Measurements from ENCODE around the gene KLF15.

The KLF15 gene

DNA sequence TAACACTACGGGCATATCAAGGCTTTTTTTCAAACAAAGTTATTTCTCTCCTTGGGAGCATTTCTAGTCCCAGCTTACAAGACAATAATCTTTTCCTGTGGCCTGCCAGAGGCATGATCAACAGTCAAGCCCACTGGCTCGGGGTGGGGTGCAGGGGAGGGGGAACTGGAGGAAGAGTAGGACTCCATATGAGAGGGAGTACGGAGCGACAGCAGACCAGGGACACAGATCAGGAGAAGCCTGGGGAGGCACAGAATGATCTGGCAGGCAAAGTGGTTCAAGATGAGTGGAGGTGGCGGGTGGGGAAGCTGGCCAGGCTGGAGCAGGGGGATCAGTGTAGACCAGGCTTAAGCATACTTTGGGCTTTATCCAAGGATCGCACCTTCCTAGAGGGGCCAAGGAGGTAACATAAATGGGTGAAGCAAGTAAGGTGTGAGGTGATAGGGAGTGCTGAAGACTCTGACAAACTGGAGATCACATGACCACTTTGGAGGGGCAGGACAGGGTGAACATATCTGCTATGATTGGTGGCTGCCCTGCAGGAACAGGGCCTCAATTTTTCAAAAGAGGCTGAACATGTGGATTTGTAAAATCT is 37.4 kb downstream of the KLF15 start:
- DNase-seq = no peak

DNA sequence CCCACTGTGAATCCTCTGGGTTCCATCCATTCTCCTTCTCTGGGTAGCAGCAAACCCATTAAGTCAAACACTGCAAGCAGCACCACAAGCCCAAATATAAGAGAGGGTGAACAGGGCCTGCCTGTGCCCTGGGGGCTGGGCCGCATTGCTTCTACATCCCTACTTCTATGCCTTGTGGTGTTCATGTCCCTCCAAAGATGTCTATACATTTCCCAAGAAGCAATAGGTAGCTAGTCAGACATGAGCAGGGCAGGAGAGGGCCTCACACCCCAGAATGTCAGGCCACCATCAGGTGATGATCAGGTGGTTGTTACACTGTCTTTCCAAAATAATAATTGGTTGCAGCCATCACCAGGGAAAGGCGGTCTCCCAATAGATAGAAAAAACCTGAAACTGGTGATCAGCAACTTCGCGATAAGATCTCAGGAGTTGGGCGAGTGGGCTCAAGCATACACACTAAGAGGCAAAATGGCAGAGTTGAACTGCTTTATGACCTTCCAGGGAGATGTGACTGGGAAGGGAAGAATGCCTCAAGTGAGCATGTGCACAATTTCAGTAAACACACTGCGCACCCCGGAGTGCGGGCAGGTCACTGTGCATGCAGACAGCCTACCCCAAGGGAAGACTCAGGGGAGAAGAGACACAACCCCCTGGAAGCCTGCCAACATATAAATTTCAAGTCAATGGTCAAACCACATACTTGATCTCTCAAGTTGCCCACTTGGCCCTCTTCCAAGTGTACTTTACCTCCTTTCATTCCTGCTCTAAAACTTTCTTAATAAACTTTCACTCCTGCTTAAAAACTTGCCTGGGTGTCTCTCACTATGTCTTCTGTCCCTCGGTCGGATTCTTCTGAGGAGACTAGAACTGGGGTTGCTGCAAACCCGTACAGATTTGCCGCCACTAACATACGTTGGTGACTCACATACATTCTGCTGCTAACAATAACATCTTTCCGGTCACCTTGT is 39.9 kb downstream of the KLF15 start:
- DNase-seq = no peak

DNA sequence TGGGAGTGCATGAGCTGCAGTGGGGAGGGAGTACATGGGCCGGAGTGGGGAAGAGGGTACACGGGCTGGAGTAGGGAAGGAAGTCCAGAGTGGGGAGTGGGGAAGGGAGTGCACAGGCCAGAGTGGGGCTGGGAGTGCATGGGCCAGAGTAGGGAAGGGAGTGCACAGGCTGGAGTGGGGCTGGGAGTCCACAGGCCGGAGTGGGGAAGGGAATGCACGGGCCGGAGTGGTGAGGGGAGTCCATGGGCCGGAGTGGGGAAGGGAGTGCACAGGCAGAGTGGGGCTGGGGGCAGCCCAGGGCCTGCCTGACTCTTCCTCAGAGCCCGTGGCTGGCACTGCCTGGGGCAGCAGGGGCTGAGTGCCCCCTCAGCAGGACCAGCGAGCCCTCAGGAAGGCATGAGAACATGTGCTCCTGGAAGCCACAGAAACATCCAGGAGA is 40.7 kb downstream of the KLF15 start:
- no peak for DNase-seq

DNA sequence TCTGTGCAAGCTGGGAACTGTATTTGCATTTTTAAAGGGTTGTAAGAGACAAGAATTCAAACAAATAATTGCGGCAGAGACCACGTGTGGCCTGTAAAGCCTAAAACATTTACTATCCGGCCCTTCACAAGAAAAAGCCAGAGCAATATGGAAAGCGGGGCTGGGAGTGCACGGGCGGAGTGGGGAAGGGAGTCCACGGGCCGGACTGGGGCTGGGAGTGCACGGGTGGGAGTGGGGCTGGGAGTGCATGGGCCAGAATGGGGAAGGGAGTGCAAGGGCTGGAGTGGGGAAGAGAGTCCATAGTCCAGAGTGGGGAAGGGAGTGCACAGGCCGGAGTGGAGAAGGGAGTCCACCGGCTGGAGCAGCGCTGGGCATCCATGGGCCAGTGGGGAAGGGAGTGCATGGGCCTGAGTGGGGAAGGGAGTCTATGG is 41.2 kb downstream of the KLF15 start:
- no peak for DNase-seq

DNA sequence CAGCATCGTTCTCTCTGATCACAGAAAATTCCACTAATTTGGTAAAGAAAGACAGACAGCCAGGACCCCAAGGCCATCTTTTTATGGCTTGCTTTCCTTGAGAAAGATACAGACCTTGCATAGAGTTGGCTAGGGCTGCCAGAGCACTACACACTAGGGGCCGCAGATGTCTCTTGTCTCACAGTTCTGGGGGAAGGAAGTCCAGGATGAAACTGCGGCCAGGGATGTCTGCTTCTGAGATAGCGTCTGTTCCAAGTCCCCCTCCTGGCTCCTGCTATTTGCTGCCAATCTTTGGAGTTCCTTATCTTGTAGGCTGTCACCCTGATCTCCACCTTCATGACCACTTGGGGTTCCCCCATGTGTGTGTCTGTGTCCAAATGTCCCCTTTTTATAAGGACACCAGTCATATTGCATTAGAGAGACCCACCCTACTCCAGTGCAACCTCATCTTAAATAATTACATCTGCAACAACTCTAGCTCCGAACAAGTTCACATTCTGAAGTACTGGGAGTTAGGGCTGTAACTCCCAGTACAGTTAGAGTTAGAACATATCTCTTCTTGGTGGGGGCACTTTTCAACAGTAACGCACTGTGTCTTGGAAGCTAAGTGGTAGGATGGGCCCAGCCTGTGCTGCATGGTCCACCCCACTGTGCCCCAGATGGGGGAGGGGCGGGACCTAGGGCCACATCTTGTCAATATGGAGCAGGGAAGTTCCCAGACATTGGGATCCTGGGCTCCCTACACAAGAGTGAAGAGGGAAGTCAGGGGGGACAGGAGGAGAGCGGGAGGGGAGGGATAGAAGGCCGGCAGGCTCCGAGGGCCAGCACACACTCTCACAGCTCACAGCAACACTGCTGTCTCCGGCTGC is 42.2 kb downstream of the KLF15 start:
- no peak for DNase-seq

DNA sequence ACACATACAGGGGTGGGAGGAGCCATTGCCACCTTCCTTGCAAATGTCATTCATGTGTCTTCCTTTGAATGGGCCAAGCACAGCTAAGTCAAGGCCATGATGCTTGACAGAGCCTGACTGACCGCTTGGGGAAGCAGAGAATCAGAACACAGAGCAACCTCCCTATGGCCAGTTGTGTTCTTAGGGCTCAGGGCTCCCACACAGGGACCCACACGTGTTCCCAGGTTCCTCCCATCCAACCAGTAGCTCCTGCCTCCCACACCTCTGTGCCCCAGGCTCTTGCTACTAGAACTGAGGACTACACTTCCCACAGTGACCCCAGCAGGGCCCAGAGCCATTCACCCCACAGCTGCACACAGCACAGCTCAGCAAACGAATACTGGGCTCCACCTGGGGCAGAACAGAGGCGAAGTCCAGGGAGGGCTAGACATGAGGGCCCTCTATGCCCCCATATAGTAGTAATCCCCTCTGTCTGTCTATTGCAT is 42.9 kb downstream of the KLF15 start:
- no peak for DNase-seq

DNA sequence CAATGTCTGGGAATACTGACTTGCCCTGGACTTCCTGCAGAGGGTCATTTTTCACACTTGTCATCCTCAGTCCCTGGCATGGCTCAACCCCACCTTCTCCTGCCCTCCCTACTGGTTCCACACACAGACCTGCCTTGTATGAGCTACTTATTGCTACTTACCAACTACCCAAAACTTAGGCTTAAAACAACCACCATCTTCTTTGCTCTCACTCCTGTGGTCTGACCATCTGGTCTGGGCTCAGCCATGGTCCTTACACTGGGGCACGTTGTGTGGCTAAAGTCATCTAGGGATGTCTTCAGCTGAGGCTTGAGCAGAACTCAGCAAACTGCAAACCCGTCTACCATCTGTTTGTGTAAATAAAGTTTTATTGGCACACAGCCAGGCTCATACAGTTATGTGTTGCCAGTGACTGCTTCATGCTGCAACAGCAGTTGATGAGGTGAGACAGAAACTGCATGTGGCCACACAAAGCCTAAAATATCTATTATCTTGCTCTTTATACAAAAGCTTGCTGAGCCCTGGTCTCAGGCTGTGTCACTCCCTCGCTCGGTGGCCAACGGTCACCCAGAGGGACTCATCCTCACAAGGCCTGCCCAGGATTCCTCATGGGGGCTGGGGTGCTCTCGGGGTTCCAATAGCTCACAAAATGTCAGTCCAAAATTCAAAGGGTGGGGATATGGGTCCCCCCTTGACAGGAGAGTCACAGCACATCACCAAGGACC is 43.5 kb downstream of the KLF15 start:
- no peak for DNase-seq

DNA sequence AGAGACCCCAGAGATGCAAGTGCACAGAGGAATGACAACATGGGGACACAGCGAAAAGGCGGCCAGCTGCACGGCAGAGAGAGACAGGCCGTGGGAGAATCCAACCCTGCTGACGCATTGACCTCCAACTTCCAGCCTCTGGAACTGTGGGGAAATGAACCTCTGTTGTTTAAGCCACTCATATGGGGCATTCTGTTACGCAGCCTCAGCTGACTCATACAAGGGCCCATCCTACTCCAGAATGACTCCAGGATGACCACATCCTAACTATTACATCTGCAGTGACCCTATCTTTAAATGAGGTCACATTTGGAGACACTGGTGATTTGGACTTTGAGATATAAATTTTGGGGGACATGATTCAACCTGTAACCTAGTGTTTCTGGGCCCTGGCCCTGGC is 44.0 kb downstream of the KLF15 start:
- no peak for DNase-seq

DNA sequence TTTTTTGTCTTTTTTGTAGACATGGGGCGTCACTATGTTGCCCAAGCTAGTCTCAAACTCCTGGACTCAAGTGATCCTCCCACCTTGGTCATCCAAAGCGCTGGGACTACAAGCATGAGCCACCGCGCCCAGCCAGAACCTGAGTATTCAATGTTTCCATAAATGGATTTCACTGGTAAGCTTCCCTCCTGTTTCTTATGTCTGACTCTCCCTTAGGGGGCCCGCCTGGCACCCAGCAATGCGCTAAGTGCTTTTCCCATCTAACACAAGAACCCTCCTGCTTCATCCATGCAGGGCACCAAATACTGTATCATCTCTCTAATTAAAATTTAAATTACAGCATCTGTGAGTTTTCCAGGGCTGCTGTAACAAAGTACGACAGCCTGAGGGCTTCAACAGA is 44.9 kb downstream of the KLF15 start:
- DNase-seq = no peak

DNA sequence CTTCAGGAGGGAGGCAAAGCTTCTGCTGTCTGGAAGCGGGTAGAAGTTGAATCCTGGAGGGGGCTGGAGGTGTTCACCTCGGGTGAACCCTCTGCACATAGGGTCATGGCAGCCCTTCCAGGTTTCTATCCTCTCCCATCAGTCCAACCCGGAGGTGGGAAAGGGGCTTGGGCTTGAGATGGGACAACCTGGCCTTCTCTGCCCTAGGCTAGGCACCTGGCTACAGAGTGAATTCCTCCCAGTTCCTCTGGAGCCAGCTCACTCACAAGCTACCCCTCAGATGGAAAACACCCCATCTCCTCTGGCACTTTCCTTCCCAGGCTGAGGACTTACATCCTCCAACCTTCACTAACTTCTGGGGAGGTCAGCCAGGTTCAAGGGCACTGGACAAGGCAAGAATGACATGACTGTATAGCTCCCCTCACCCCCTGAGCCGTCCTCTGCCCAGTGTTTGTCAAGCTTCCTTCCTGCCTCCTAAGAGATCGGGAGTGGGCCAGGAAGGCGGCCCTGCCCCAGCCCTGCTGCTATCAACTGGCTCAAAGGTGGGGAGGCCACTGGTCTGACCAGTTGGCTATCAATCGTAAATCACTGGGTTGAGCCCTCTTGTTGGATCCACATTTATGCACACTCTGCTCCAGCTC is 45.8 kb downstream of the KLF15 start:
- no peak for DNase-seq

DNA sequence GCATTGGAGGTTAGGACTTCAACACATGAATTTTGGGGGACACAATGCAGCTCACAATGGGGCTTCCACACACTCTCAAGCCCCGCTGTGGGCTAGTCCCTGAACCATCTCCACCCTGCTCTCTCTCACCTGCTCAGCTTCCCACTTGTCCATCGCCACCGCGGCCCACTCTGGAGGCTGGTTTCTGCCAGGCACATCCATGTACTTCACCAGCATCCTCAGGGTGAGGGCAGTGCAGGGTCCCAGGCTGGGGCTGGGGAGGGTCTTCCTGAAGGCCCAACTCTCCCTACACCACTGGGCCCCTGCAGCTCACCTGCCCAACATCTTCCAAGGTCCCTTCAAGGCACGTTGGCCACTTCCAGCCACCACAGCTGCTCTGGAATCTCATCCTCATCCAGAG is 46.4 kb downstream of the KLF15 start:
- DNase-seq = no peak

DNA sequence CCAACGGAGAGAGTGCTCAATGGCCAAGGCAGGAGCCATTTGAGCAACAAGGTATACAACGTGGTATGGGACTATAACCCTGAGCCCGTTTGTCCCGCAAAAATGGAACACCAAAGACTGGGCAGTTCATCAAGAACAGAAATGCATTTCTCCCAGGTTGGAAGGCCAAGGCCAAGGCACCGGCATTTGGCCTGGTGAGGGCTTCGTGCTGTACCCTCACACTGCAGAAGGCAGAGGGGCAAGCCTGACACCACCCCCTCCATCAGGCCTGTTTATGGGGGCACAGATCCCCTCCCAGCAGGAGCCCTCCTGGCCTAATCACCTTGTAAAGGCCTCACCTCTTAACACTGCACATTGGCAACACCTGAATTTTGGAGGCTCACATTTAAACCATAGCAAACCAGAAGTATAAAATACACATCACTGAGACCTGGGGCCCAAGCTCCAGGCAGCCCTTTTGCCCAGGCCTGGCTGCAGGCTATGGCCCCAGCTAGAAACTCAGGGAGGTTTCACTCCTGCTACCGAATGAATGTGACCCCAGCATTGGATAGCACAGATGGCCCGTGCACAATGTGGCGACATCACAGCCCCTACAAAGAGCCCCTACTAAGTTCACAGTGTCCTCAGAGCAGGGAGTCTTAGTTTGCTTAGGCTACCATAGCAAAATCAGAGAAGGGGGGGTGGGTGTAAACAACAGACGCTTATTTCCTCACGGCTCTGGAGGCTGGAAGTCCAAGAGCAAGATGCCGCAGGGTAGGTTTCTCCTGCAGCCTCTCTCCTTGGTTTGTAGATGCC is 47.1 kb downstream of the KLF15 start:
- DNase-seq = no peak

DNA sequence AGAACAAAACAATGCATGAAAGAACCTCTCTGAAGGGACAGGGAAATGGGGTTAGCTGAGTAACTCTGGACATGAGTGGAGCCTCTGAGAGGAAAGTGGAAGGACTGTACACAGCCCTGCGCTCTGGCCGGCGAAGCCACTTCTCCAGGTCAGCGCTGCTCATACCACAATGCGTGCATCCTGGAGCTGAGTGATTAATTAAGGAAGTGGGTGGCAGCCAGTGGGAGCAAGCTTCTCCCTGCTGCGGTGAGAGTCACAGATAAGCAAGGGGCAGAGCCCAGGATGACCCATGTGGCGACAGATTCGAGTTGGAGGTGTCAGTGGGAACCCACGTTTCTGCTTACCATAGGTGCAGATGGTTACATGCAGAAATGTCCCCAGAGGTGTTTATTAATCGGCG is 48.0 kb downstream of the KLF15 start:
- no peak for DNase-seq

DNA sequence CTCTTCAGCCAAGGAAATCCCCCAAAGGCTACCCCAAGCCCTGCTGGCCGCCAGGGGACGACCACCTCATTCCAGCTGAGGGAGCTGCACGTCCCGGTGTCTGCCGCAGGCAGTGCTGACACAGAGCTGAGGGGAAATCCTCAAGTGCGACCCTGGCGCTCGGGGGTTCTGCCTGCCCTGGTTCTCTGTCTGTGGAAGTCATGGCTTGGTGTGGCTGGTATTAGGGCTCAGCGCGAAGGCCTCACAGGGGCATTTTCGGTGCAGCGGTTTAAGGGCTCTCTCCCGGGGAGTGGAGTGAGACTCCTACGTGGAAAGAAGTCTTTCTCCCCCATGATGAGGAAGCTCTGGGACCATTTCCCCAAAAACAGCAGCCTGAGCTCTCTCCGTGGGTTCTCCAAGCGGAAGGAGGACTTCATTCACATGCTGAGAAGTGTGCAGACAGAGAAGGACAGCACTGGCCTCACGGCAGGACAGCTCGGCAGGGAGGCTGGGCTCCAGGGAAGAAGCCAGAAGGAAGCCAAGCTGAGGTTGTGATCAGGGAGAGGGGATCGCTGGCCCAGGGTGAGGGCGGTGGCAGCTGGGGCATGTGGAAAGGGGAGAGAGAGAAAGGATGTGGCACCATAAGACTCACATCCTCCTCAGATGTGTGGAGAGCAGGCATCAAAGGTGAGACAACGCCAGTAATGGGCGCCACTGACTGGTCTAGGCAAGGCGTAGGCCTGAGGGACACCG is 48.6 kb downstream of the KLF15 start:
- DNase-seq = no peak

DNA sequence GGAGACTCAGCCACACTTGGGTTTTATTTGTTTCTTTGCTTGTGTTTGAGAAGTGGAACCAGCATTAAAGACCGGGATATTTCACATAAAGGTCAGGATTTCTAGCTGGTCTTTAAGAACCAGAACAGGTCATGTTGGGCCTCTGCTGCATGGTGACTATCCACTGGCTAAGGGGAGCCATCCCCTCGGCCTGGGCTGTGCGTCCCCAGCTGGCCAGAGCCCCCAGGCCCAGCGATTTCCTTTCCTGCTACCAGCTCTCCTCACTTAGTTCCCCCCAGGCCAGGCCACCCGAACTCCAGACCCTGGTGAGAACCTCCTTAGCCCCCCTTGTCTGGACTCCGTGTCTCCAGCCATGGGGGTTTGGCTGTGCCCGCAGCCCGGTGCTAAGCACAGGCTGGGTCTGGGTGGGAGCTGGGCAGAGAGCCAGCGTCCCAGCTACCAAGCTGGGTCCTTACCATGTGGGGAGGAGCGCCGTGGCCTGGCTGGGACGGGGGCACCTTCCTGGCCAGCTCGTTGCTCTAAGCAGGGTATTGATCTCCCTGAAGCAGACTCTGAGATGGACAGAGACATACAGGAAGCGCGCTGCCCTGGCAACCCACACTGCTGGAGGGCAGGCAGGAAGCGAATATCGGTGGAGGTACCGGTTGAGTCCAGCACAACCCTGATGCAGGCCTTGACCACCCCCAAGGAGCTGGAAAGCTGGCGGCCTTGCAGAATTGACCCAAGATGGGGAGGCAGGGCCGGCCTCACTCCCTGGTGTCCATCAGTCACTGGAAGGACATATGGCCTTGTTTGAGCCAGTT is 49.4 kb downstream of the KLF15 start:
- DNase-seq = no peak

DNA sequence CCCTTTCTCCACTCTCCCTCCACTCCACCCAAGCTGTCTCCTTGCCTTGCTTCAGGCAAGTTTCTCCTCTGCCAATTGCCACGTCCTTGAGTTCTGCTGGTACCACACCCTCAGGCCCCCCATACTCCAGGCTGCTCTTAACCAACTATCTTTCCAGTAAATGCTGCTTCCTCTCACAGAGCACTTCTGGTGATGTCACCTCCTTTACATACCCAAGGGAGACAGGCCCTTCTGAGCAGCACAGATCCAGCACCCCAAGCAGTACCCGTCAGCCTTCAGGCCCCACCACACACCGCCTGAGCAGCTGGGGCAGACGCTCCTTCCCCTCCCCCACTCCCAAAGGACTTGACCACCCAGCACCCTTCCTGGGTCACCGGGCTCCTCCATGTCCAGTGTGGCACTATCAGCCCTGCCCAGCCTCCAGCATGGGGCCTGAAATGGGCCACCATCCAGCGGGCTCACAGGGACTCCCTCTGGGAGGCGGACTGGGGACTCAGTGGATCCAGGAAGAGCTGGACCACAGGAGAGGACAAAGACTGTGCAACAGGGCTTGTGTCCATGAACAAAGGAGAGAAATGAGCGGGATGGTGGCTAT is 50.2 kb downstream of the KLF15 start:
- no peak for DNase-seq

DNA sequence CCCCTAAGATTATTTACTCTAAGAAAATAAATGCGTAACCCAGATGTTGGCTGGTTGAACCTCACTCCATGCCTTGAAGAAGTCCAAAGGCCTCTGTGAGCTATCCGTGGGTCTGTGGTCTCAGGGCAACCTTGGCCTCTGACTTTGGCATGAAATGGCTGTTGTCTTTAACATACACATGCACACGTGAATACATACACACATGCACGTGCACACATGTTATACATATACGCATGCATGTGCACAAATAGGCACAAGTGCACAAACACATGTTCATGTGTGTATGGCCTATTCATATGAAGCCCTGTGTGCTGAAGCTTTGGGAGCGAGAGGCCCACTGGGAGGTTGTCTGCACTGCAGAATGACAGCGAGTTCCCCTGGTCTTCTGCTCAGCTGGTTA is 50.8 kb downstream of the KLF15 start:
- no peak for DNase-seq

DNA sequence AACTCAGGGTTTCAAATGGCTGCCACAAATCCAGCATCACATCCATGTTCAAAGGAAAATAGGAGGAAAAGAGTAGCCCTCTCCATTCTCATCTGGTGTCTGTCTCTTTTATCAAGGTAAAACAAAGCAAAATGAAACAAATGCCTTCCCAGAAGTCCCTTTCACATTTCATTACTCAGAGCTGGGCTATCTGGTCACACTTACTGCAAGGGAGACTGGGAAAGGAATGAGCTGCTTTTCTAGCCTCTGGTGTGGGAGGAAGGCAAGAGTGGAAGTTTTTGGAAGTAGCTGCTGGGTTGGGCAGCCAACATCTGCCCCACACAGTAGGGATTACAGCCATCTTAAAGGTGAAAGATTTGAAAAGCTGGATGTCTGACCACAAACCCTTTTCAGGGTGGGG is 51.8 kb downstream of the KLF15 start:
- no peak for DNase-seq

DNA sequence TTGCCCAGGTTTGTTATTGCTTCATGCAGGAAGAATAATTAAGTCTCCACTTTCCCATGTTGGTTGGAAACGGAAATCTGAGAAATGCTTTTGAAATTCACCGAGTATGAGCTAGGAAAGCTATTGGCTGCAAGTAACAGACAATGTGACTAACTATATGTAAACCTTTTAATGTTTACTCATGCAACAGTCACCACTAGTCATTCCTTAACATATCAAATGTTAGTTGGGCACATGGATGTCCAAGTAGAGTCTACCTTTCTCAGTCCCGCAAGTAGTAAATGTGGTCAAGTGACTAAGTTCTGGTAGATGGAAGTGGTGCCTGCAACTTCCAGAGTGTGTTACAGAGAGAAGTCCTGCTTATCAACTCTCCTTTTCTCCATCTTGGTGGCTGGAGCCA is 52.5 kb downstream of the KLF15 start:
- no peak for DNase-seq

All from T1000 (cell line).